Activated CD4-positive, CD25-positive, alpha-beta regulatory T cell (primary cell): ENCODE results near the gene KCNN4.
"Not testable (repeated sequence)": the region's sequence is repeated elsewhere in the genome, so short reads cannot be mapped to it uniquely, and the experiment has no call there.

Experiments
- DNase-seq, 4 experiments: peaks; one replicate each; lab custom pipeline; 2025; lab: John Stamatoyannopoulos, UW

The KCNN4 gene

DNA sequence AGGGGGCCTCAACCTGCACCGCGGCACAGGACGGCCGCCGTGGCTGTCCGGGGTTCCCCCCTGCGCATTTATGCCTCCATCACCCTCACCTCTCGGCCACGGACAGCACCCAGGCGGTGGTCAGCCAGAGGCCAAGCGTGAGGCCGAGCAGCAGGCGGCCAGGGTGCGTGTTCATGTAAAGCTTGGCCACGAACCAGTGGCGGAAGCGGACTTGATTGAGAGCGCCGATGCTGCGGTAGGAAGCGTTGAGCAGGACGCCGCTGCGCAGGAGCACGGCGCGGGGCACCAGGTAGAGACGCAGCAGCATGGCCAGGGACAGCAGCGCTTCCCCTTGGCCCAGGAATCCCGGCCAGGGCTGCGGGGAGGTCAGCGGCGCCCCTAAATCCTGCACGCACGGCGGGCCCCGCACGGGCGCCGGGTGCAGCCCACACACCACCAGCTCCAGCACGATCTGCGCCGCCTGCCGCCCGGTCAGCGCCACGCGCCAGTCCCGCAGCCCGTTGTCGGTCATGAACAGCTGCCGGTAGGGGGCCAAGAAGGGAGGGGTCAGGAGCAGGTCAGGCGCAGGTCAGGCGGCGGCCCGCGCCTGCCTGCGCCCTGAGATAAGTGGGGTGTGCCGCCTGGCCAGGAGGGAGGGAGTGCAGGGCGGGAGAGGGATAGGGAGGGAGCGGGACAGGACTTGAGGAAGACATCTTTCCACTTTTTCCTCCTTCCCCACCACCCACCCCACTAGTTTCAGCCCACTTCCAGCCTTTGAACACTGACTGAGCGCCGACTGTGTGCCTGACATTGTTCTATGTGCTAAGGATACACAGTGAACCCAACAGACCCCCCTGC is 6.5 kb downstream of the KCNN4 start:
- no peak for DNase-seq

DNA sequence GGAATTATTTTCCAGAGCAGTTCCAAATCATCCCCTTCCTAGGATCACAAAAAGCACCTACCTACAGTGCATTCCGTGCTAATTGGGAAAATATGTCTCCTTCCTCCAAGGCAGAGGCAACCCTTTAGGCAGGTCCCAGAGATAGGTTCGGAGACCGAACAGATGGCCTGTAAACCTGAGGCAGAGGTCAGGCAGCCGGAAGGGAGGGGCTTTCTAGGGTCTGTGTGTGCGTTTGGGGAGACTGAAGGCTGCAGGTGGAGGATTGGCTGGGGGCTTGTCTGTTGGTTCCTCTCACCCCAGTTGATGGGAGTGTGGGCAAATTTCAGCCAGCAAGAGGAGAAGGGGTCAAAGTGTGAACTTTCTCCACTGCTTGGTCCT is 7.1 kb downstream of the KCNN4 start:
- DNase-seq: no peak

DNA sequence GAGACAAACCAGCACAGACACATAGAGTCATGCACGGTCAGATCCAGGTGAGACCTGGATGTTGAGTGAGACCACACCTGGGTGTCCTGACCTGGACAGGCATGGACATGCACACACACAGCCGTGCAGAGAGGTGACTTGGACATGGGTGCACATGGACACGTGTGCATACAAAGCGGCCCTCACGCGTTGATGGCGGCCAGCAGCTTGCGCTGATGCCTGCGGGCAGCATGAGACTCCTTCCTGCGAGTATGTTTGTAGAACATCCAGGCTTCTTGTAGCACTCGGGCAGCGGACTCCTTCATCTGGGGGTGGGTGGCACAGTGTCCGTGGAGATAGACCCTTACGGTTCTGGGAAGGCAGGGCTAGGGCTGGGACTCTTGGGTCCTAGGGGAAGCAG is 11.5 kb downstream of the KCNN4 start:
- DNase-seq: no peak

DNA sequence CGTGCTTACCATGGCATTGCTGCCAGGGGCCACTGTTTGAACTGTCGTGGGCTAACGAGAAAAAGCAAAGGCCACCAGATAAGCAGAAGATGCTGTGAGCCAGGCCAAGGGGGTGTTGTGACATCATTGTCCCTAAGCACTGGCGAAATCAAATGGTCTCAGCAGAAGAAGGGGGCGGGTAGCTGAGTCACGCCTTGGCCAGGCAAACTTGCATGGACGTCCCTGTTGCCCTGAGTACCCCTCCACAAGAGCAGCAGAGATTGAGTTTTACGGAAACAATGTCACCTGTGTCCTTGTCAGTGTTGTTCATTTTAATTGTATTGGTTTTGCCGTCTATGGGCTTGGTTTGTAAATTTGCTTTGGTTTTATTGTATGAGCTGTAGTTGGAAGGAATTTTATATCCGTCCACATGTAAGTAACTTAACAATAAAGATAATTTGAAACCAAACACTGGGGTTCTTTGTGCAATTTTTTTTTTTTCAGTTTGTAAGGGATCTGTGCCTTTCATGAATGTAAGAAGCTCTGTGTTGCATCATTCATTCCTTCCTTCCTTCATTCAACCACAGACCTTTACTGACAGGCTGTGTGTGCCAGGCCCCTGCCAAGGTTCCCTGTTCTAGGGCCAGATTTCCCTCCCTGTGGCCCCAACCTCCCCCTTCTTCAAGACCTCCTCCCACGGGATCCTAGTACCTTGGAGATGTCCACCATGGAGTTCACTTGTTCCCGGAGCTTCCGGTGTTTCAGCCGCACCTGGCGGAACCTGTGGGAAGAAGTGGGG is 12.3 kb downstream of the KCNN4 start:
- no peak for DNase-seq

DNA sequence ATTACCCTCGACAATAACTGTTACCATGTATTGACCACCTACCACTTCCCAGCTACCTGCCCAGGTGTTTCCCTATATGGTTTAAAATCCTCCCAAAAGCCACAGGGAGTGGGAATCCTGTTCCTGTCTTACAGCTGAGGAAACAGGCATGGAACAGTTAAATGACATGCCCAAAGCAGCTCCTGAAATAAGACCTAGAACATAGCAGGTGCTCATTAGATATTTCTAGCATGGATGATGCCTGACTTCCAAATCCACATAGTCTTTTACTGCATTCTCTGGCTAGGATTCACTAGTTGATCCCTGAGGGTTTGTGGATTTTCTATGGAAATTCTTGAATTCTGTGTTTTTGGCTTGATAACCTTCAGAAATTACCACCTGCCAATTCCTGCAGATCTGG is 13.0 kb downstream of the KCNN4 start:
- no peak for DNase-seq

- DNase-seq: no peak
These were observed 13.5 kb downstream of the KCNN4 start for GRCh38 chr19:43767316-43767715.

GRCh38 chr19:43766755-43767043 is 14.1 kb downstream of the KCNN4 start:
- no peak for DNase-seq

GRCh38 chr19:43765109-43765876 is 15.5 kb downstream of the KCNN4 start:
- peak; percentile 38 to 63 (median 50) for DNase-seq

GRCh38 chr19:43764684-43765083 is 16.1 kb downstream of the KCNN4 start:
- not testable (repeated sequence) for DNase-seq

DNA sequence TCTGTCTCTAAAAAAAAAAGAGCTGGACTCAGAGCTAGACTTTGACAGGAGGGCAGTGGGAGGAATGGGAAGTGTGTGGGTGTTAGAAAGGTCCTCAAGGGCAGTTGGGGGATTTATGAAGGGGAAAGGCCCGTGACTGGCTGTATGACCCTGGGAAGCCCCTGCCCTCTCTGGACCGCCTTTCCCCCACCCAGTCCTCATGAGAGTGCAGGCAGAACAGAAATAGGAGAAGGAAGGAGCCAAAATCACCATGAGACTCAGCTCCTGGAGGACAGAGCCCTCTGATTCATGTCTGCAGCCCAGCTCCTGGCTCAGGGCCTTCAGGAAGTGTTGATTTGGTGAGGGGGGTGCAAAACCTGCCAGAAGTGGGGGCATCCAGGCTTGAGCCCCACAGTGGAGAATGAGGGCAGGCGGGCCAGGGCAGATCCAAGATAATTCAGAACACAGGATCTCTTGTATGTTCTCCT is 17.3 kb downstream of the KCNN4 start:
- DNase-seq: no peak

DNA sequence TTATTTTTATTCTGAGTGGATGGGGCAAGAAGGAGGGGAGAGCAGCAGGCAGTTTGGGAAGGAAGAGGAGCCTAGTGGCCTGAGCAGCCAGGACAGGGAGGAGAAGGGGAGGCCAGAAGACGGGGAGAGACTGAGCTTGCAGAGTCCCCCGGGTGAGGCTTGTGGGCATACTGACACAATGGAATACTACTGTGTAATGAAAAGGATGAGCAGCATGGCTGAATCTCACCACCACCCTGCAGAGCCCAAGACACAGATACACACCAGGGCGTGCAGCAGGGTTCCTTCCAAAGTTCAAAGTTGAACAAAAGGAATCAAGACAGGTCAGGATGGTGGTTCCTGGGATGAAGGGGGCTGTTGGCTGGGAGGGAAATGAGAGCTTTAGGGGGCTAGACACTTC is 18.0 kb downstream of the KCNN4 start:
- no peak for DNase-seq

DNA sequence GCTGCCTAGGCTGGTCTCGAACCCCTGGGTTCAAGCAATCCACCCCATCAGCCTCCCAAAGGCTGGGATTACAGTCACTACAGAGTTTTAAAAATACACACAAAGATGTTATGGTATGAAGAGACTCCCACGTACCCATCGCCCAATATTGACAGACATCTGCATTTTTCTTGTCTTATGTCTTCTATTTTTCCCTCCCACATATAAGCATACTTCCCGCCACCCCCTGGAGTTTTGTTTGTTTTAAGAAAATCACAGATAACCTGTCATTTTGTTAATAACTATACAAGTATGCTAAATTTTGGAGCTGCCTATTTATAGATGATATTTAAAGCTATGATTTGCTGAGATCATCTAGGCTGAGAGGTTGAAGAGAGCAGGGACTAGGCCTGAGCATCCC is 19.8 kb downstream of the KCNN4 start:
- DNase-seq: no peak

DNA sequence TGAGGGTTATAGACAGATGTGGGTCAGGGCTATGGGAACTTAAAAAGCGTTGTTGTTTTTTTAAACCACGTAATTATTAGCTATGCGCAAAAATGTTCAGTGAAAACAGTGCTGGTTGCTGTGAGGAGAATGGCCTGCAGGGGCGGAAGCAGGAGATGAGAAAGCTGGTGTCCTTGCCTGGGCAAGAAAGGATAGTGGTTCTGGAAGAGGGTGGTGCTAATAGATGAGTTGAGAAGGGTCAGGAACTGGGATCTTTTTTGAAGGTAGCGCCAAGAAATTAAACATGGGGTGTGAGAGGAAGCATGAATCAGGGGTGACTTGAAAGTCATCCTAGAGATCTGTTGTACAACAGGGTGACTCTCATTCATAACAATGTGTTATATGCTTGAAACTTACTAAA is 21.3 kb downstream of the KCNN4 start:
- no peak for DNase-seq

DNA sequence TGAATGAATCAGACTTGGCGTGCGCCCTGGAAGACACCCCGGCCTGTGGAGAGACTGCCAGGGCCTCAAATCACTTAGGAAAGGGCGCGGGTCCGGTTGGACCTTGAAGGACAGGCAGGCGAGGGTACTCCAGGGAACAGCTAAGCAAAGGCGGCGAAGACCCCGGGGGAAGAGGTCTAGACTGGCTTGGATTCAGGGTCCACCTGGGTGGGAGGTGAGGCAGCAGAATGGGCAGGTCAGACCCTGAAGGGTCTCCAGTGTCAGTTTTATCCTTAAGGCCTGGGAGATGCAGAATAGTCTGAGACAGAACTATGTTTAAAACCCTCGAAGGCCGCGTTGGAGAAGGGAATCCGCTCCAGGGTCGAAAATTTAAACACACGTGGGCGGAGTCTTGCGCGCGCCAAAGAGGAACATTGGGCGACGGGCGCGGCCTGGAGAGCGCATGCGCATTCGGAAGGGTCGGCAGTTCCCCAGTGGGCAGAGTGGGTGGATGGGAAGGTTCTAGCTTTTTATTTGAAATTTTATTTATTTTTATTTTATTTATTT is 25.4 kb downstream of the KCNN4 start:
- DNase-seq: peak; percentile 46 to 72 (median 61)

- DNase-seq: peak; percentile 96 to 97 (median 97)
These were observed 26.1 kb downstream of the KCNN4 start, which contains the start of gene SMG9 for GRCh38 chr19:43754503-43755255. TSS of gene SMG9 (minus strand) at chr19:43754962. CDS start at chr19:43750741, 4,221 bp downstream.

- DNase-seq: no peak
These were observed 26.6 kb downstream of the KCNN4 start for GRCh38 chr19:43754253-43754502.

GRCh38 chr19:43752287-43752875 is 28.4 kb downstream of the KCNN4 start:
- no peak for DNase-seq

DNA sequence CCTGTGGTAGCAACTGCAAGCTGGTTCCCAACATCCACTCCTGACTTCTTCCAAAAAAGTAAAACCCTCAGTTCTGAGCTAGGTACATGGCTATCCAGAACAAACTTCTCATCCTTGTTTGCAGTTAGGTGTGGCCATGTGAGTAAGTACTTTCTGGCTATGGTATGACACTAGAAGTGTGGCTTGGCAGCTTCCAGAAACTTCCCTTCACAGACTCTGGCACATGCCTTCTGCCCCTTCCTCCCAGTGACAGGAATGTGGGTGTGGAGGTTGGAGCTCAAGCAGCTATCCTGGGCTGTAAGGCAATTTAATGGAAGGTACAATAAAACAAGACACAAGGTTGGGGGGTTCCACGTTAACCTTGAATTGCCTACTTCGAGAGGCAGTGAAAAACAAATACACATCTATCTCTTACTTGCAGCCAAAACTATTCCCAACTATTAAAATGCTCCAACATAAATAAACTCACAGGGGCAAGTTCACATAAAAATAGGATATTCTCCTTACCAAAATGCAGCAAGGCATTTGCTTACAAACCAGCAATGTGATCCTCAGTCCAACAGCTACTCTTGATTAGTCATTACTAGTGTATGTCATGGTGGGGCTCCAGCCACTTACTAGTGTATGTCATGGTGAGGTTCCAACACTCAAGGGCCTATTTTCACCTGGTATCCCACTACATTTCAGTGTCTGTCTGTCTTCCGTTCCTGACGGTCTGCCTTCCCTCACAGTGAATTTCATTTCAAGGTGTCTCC is 29.1 kb downstream of the KCNN4 start:
- no peak for DNase-seq

GRCh38 chr19:43749898-43750297 is 30.9 kb downstream of the KCNN4 start:
- DNase-seq: no peak

DNA sequence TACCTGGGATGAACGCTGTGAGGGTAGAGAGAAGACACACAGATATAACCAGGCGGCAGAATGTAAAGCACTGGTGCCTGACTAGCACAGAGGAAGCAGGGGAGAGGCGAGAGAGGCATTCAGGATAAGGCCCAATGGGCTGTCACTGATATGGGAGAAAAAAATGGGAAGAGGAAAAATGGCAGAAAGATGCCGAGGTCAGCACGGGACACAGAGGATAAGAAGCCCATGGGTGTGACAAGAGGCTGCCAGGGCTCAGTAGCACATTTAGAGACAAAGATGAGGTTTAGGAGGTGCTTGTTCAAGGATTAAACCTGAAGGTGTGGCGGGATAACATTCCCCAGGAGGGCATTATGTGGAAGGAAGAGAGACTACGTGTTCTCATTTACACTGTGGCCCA is 31.6 kb downstream of the KCNN4 start:
- no peak for DNase-seq

DNA sequence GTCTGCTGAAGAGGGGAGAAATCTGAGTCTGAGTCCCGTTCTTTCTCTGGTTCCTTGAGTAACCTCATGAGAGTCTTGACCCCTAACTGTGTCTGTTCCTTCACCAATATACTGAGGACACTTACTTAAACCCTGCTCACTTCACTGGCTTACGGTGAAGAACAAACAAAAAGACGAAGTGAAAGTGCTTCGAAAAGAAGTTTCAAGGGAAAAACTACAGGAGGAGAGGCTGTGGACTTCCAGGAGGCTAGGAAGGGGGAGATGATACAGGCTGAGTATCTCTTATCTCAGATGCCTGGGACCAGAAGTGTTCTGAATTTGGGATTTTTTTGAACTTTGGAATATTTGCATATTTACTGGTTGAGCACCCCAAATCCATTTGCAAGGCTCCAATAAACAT is 32.1 kb downstream of the KCNN4 start:
- DNase-seq: no peak
